NCI-H2227 (cell line): Measurements from ENCODE around the gene TGFBR3.

Experiments used
- DNase-seq: peaks from one replicate; lab custom pipeline; 2025; ENCODE audit not compliant: unreplicated experiment; lab: John Stamatoyannopoulos, UW

The TGFBR3 gene

GRCh38 chr1:91783423-91784170 is 102.4 kb downstream of the TGFBR3 start:
- no peak for DNase-seq

DNA sequence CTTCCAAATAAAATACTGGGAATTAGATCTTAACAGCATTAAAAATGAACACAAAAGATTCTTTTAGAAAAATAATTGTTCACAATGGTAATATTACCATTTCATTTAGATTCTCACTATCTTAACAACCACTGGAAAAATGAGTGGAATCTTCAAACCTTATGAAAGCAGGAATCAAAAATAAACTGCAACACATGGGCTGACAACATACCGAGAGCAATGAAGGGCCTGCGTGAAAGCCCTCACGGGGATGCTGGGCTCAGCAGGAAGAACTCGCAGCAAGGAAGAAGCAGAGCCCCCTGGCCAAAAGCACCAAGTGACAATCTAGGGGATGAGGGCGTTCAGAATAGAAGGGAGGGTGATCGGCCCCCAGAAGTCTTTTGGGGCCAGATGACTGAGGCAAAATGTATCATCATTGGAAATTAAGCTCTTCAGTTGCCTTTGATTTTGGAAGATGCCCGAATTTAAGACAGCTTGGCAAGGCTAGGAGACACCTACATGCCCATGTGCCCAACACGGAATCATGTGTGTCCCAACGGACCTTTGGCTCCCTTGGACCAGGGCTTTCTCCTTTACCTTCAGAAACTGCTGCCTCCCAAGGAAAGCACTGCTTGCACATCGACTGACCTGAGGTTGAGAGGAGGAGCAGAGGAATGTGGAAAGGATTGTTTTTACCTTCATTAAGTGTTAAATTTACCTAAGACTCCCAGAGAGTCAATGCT is 103.9 kb downstream of the TGFBR3 start:
- DNase-seq, result no peak

DNA sequence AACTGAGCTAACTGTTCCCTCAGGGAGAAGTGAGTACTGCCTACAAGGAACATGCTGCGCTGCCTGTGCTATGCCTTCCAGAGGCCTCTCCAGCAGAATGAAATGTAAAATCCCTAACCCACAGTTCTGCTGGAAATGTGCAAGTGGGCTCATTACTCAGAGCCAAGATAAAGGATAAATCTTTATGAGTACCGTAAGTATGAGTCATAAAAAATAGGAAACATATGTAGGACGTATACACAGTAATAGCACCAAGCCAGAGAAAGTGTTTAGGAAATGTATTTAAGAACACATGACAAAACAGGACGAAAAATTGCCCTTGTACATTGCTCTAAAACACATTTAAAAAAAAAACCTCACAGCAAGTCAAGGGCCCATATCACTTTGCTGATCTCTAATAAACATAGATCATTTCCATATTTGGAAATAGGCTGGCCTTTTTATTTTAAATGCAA is 104.6 kb downstream of the TGFBR3 start:
- no peak for DNase-seq

DNA sequence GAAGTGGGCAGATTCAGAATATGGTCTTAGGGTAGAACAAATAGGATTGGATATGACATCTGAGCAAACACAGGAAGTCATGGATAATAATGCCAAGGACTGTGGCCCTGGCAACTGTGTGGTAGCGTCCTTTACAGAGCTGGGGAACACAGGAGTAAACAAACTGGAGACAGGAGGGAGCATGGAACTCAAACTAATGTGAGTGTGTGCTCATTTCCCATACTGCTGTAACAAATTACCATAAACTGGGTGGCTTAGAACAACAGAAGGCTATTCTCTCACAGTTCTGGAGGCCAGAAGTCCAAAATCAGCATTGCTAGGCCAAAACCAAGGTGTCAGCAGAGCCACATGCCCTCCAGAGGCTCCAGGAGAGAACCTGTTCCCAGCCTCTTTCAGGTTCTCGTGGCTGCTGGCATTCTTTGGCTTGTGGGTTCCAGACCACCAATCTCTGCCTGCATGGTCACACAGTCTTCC is 106.4 kb downstream of the TGFBR3 start:
- no peak for DNase-seq

- DNase-seq, result no peak
These were observed 107.0 kb downstream of the TGFBR3 start for GRCh38 chr1:91778964-91779363.

DNA sequence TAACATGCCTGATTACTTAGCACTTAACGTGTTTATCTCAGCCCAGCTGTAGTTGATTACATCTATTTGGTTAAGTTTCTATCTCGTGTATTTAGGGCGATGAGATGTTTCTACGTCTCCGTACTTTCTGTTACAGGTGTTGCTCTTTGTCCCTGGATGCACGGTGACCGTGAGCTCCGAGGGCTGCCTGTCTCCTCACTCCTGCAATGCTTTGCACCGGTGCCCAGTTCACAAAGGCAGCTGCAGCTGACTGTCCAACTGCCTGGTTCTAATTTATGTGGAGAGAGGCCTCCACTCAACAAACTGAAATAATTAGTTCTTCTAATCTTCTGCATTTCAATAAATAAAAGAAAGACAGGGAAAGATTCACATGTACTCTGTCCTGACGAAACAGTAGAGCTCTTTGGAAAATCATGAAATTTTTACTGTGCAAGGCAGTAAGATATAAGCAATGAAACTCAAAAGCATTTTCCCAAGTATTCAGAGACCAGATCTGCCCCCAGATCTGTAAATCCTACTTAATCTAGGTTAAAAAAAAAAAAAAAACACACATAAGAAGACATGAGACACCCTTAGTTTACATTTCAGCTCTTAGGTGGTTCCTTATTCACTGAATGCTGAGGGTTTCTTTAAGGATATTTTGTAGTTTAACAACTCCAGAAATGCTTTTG is 108.2 kb downstream of the TGFBR3 start:
- DNase-seq, result no peak

DNA sequence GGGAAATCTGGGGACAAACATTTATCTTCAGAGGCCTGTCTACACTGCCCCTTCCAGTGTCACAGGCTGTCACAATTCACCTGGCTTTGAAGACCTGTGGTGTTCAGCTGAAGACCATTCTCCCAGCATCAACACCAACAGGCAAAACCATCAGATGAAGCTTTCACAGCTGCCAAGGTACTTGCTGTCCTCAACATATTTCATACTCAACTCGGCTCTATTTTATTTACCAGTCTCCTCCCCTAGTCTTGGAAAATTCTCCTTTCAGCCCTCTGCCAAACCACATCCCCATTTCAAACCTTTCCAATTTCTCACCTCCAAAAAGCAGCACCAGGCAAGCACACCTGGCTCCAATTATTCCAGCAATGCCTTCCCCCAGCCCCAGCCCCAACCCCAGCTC is 108.8 kb downstream of the TGFBR3 start:
- no peak for DNase-seq

GRCh38 chr1:91776068-91776794 is 109.7 kb downstream of the TGFBR3 start:
- DNase-seq, result no peak

GRCh38 chr1:91775227-91775626 is 110.7 kb downstream of the TGFBR3 start:
- no peak for DNase-seq

- no peak for DNase-seq
These were observed 111.3 kb downstream of the TGFBR3 start for GRCh38 chr1:91774520-91775203.

- DNase-seq, result no peak
These were observed 114.2 kb downstream of the TGFBR3 start for GRCh38 chr1:91771717-91772116.

DNA sequence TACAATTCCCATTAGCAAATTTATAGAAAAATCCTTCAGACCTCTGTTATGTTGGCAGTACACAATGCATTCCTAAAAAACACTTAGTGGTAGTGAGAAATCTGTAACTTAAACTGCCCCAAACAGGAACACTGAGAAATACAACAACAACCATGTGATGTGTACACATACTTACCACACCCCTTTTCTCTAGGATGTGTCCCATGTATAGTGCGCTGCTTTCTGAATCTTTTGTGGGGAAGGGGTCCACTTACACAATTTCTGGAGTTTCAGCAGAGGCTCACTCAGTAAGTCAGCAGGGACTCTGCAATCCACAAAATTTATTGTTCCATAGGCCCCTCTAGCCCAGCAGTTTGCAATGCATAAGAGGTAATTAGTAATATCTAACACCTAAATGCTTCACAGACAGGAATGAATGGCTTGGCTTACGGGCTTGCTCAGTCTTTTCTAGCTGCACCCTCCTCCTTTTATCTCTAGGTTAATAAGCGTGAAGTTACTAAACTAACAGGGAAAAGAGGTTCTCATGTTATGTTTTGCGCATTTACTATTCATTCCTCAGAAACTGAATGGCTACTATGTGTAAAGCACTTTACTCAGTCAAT is 115.2 kb downstream of the TGFBR3 start:
- no peak for DNase-seq

DNA sequence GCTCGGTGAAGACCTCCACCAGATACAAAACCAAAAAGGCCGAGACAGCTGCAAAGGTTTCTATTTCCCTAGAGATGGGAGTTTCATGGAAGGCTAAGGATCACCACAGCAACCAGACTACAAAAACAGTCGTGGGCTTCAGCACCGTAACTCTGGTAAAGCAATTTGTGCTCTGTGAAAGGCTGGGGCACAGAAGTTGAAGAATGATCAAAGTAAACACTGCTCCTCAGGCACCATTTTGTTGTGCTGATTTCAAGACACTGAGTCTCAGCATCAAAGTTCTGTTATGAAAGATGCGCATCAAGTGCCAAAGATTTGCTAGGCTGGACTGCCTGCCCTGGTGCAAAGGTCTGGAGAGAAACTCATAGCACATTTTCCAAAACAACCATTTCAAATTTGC is 116.2 kb downstream of the TGFBR3 start:
- no peak for DNase-seq

DNA sequence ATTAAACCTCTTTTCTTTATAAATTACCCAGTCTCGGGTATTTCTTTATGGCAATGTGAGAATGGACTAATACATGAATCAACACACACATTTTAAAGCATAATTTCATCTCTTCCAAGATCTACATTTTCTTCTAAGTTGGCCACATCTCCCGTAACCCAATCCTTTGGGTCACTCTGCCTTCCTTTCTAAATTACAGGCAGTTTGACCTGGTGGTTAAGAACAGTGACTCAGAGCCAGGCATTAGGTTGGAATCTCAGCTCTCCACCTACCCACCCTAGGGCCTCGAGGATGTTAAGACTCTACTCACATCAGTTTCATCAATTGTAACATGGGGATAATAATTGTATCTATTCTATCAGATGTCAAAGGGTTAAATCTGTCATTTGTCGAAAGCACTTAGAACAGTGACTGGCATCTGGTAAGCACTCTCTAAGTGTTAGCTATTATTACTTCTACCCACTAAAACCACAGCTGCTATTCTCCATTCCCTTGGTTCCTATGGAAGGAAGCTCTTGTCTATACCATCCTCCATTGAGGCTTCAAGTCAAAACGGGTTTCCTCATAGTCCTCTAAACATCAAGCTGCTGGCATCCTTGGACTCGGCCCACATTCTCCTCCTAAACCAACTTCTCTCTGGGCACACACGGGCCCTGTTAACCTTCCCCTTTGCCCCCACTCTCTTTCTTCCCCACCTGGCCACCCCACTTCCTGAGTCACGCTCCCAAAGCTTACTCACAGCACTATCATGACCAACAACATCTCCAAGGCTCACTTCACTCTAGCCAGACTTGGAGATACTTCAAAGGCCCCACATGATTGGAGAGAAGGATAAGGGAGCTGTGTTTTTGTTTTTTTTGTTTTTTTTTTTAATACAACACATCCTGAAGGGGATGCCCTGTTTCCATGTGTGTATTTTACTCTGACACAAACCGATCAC is 116.9 kb downstream of the TGFBR3 start:
- DNase-seq, result peak; percentile 45

- DNase-seq, result no peak
These were observed 117.8 kb downstream of the TGFBR3 start for GRCh38 chr1:91768120-91768519.

- DNase-seq, result no peak
These were observed 119.1 kb downstream of the TGFBR3 start for GRCh38 chr1:91766883-91767282.

GRCh38 chr1:91765880-91766443 is 120.0 kb downstream of the TGFBR3 start:
- DNase-seq, result no peak

DNA sequence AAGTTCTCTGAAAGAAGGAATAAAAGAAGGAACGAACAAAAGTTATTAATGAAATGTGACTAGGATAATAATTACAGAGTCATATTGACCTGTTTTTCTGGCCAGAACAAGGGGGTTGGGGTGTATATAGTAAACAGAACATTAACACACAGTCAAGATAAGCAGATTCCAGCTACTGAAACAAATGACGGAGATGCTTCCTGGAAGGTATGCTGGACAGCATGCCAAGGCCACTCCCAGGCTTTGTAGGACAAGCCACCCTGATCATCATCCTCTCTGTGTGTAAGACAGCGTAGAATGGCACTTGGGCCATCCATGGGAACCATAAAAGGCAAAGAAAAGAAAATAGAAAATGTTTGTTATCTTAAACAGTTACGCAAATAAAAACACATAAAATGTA is 120.7 kb downstream of the TGFBR3 start:
- no peak for DNase-seq
